ENCODE results near the gene CCDC106. TPM values are rescaled to one million over a fixed set of nuclear protein-coding genes. Genes with fewer than 3 reads are reported as not detected.
A peak's percentile ranks its signal among the peaks of the same experiment; 100 is the strongest.

CCDC106 gene
- total RNA-seq, 1 donor from 2014 or later: 11.6 TPM

- no peaks in the 10 kb centered on the region for H3K27me3 ChIP-seq (ENCODE audit: low read depth)
- peaks cover 41% of the 10 kb centered on the region for H3K4me1 ChIP-seq
- no peak overlapping the region for H3K4me3 ChIP-seq
- no peak for TF ChIP-seq CTCF (IDR thresholded peaks at IDR 0.05)
- peaks cover 28% of the 10 kb centered on the region for H3K36me3 ChIP-seq
- no peaks in the 10 kb centered on the region for H3K9me3 ChIP-seq
- no peak for DNase-seq
- intact Hi-C loops (cut with DNase I): no loop called here
- H3K27ac ChIP-seq: no peak overlapping the region
- no peak for ATAC-seq
Observed at GRCh38 chr19:55621205-55621672, 26.8 kb upstream of the CCDC106 start.

- H3K36me3 ChIP-seq: peaks cover 23% of the 10 kb centered on the region
- no peaks in the 10 kb centered on the region for H3K27me3 ChIP-seq (ENCODE audit: low read depth)
- intact Hi-C loops (cut with DNase I): no loop called here
- H3K4me3 ChIP-seq: no peak overlapping the region
- H3K27ac ChIP-seq: no peak overlapping the region
- no peak for TF ChIP-seq CTCF (IDR thresholded peaks at IDR 0.05)
- no peak for DNase-seq
- no peaks in the 10 kb centered on the region for H3K9me3 ChIP-seq
- peaks cover 41% of the 10 kb centered on the region for H3K4me1 ChIP-seq
- no peak for ATAC-seq
Observed at GRCh38 chr19:55621673-55622231, 26.3 kb upstream of the CCDC106 start.

- H3K27ac ChIP-seq: no peak overlapping the region
- ATAC-seq (no peak), DNase-seq (no peak)
- no peaks in the 10 kb centered on the region for H3K27me3 ChIP-seq (ENCODE audit: low read depth)
- H3K4me3 ChIP-seq: no peak overlapping the region
- H3K36me3 ChIP-seq: peaks cover 16% of the 10 kb centered on the region
- TF ChIP-seq CTCF (IDR thresholded peaks at IDR 0.05): no peak
- peaks cover 41% of the 10 kb centered on the region for H3K4me1 ChIP-seq
- intact Hi-C loops (cut with DNase I): no loop called here
- H3K9me3 ChIP-seq: no peaks in the 10 kb centered on the region
Observed at GRCh38 chr19:55622242-55622969, 25.6 kb upstream of the CCDC106 start.

- Histone ChIP-seq H3K36me3 (peaks cover 10% of the 10 kb centered on the region), H3K9me3 (no peaks in the 10 kb centered on the region), H3K27ac (no peak overlapping the region), H3K4me1 (peaks cover 41% of the 10 kb centered on the region), H3K27me3 (ENCODE audit: low read depth) (no peaks in the 10 kb centered on the region), H3K4me3 (no peak overlapping the region)
- DNase-seq: no peak
- intact Hi-C loops (cut with DNase I): no loop called here
- ATAC-seq: no peak
- no peak for TF ChIP-seq CTCF (IDR thresholded peaks at IDR 0.05)
Observed at GRCh38 chr19:55623130-55623529, 24.9 kb upstream of the CCDC106 start.

- DNase-seq (no peak), ATAC-seq (no peak)
- intact Hi-C loops (cut with DNase I): no loop called here
- Histone ChIP-seq H3K9me3 (no peaks in the 10 kb centered on the region), H3K4me1 (peaks cover 40% of the 10 kb centered on the region), H3K27ac (peak overlapping the region; percentile 41), H3K36me3 (peaks cover 10% of the 10 kb centered on the region), H3K4me3 (peak overlapping the region; percentile 56), H3K27me3 (ENCODE audit: low read depth) (no peaks in the 10 kb centered on the region)
- TF ChIP-seq CTCF (IDR thresholded peaks at IDR 0.05): no peak
Observed at GRCh38 chr19:55623561-55623960, 24.5 kb upstream of the CCDC106 start.
